ENCODE results near the gene COPS3. TPM values are rescaled to one million over a fixed set of nuclear protein-coding genes. Genes with fewer than 3 reads are reported as not detected.

The COPS3 gene
- total and polyA plus RNA-seq, 11 donors: 34.7 to 108 (median 74.0) TPM

DNA sequence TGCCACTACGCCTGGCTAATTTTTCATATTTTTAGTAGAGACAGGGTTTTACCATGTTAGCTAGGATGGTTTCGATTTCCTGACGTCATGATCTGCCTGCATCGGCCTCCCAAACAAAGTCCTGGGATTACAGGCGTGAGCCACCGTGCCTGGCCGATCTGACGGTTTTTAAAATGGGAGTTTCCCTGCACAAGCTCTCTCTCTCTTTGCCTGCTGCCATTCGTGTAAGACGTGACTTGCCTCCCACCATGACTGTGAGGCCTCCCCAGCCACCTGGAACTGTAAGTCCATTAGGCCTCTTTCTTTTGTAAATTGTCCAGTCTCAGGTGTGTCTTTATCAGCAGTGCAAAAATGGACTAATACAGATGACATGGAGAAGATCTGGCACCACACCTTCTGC, 39.4 kb downstream of the COPS3 start:
- WGBS, 4 donors: 84 to 88% (median 86%) methylated on average over 10 of the region's 10 CpGs
- TF ChIP-seq POLR2A (IDR thresholded peaks at IDR 0.05): no peak
- TF ChIP-seq, protein P1, sequence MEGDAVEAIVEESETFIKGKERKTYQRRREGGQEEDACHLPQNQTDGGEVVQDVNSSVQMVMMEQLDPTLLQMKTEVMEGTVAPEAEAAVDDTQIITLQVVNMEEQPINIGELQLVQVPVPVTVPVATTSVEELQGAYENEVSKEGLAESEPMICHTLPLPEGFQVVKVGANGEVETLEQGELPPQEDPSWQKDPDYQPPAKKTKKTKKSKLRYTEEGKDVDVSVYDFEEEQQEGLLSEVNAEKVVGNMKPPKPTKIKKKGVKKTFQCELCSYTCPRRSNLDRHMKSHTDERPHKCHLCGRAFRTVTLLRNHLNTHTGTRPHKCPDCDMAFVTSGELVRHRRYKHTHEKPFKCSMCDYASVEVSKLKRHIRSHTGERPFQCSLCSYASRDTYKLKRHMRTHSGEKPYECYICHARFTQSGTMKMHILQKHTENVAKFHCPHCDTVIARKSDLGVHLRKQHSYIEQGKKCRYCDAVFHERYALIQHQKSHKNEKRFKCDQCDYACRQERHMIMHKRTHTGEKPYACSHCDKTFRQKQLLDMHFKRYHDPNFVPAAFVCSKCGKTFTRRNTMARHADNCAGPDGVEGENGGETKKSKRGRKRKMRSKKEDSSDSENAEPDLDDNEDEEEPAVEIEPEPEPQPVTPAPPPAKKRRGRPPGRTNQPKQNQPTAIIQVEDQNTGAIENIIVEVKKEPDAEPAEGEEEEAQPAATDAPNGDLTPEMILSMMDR (IDR thresholded peaks at IDR 0.05): no peak
- ATAC-seq (no peak), DNase-seq (no peak)
- no peak overlapping the region for H3K27ac ChIP-seq
- peaks cover 0 to 18% (median 14%) of the 10 kb centered on the region in 9 donors for H3K36me3 ChIP-seq
- H3K4me3 ChIP-seq: no peak overlapping the region
- no peaks in the 10 kb centered on the region for H3K9me3 ChIP-seq
- intact Hi-C loops (cut with DNase I): no loop called here
- H3K4me1 ChIP-seq: peaks cover 0 to 11% (median 5%) of the 10 kb centered on the region in 12 donors
- no peaks in the 10 kb centered on the region for H3K27me3 ChIP-seq

DNA sequence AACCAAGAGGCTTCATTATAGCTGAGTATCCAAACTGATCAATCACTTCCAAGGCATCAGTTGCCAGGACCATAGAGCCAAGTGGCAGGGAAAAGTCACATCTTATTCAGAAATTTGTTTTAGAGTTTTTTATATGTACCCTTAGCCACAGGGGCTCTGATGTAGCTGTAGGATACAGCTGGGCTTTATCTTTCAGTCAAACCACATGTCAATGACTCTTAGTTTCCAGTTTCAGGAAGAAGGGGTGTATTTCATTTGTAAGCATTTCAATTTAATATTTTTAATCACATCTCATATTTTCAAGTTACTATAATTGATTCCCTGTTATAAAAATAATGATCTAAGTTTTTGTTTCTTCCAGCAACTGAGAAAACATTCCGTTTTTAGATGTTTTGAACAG, 41.2 kb downstream of the COPS3 start:
- H3K4me1 ChIP-seq: peaks cover 0 to 26% (median 18%) of the 10 kb centered on the region in 12 donors
- WGBS, 4 donors: 74 to 89% (median 81%) methylated on average over 1 of the region's 1 CpG
- ATAC-seq (no peak), DNase-seq (no peak)
- no peak for TF ChIP-seq POLR2A (IDR thresholded peaks at IDR 0.05)
- TF ChIP-seq, protein P1 (IDR thresholded peaks at IDR 0.05): no peak
- H3K27me3 ChIP-seq: no peaks in the 10 kb centered on the region
- no peak overlapping the region for H3K4me3 ChIP-seq
- H3K36me3 ChIP-seq: peaks cover 0 to under 1% (median 0%) of the 10 kb centered on the region in 9 donors
- H3K9me3 ChIP-seq: no peaks in the 10 kb centered on the region
- intact Hi-C loops (cut with DNase I): loop anchor here in 5 of 10 donors (5.0 to 10.0 kb wide), 7 partner anchors 42 to 238 kb away; partner anchors contain the start of gene COPS3 (in 1 of the 5)
- no peak overlapping the region for H3K27ac ChIP-seq

DNA sequence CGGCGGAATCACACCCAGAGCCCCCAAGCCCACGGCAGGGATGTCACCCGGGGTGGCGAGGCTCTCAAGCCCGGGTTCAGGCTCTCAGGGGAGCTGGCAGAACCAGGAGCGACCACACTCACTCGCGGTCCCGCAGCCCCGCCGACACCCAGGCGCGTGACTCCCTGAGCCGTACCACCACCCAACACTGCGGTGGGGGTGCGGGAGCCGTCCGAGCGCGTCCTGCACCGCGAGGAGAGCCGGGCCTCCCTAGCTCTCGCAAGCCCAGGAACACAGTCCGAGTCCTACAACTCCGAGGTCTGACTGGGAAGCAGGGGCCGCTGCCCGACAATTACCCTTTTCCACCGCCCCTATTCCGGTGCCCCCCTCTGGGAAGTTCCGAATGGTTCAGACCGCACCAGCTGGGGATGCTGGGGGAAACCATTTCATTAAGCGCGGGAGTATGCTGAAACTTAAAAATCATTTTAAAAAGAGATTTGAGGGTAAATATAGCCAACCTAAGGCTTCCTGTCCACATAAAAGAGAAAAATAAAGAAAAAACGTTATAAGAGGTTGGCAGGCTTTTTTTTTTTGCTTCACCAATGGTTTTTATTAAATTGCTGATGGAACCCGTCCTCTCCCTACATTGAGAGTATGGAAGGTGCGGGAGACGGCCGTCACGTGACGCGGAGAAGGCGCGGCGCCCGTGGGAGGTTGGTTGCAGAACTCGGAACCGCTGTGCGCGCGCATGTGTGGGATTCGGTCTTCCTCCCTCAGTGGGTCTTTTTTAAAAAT, 43.8 kb downstream of the COPS3 start, which contains the start of gene FLCN:
Gene FLCN (minus strand): TSS at position 143 of the 774 bp plus-strand sequence. CDS start 9,031 bp downstream, outside the sequence.
- no peaks in the 10 kb centered on the region for H3K9me3 ChIP-seq
- ATAC-seq (peak; percentile 90 to 96 (median 94)), DNase-seq (peak; percentile 93 to 96 (median 93))
- peaks cover 0 to 9% (median 5%) of the 10 kb centered on the region in 9 donors for H3K36me3 ChIP-seq
- TF ChIP-seq, protein P1 (IDR thresholded peaks at IDR 0.05): no peak
- TF ChIP-seq POLR2A (IDR thresholded peaks at IDR 0.05): peak in 1 of 2 donors; percentile 79
- H3K27me3 ChIP-seq: no peaks in the 10 kb centered on the region
- intact Hi-C loops (cut with DNase I): loop anchor here in 5 of 10 donors (2.0 to 10.0 kb wide), 8 partner anchors 45 to 235 kb away; partner anchors contain the start of gene COPS3 (in 1 of the 5)
- peaks cover 0 to 50% (median 29%) of the 10 kb centered on the region in 12 donors for H3K4me1 ChIP-seq
- H3K4me3 ChIP-seq: peak within 1 kb of the TSS; percentile 77 to 100 (median 96)
- WGBS, 4 donors: 0% methylated on average over 33 to 53 of the region's 53 CpGs
- H3K27ac ChIP-seq: peak within 1 kb of the TSS; percentile 92 to 99 (median 94)
